Inferior parietal cortex (tissue), 1 donor: ENCODE measurements around the gene RBMS3.

Experiments used
- DNase-seq: peaks from one replicate; pipeline ENCODE4 v3.0.0-alpha.2; 2016; ENCODE audit errors: extremely low spot score

RBMS3 gene

DNA sequence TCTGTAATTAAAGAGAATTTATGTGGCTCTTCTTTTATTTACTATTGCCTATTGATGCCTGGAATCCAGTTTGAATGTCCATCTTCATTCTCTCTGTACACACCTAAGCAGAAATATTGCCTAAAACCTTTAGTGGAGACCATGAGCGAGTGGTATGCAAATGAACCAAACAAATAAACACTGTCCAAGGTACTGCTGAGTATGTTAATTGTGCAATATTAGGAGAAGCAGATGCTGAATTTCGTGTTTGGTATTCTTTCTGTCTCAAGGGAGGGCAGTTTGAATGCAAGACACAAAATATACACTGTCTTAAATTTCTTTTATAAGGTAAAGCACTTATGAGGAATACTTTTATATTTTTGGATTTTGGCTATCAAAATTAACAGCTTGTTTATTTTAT is 440.9 kb downstream of the RBMS3 start:
- no peak for DNase-seq

DNA sequence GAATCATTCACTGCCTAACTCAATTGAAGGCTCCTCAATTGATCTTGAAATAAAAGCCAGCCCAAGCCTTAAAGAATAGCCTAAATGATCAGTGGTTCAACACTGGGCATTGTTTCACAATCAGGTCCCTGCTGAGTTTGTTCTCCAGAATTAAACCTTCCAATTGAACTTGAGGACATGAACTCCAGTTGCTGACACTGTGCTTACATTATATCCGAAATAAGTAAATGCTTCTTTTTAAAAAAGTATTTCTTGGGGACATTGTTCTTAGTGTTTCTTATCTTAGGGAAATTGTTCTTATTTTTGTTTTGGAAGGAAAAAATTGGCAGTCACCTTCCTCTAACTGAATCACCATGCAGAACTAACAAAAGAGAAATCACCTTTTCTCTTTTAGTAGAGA is 450.2 kb downstream of the RBMS3 start:
- no peak for DNase-seq

DNA sequence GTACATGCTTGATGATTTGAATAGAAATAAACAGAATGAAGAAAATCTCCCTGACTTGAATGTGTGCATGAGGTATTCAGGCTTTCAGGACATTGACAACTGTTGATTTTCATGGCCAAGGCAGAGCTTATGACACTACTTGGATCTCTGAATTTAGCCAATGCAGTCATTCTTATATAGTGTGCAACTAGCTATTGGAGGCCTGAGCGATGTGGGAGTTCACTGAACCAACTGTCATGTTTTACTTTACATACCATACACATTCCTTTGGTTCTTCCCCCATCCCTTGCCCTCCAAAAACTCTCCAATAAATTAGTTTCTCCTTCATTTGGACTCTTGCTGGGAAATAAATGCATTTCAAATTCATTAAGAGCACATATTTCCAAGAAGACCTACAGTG is 460.4 kb downstream of the RBMS3 start:
- DNase-seq, result no peak

DNA sequence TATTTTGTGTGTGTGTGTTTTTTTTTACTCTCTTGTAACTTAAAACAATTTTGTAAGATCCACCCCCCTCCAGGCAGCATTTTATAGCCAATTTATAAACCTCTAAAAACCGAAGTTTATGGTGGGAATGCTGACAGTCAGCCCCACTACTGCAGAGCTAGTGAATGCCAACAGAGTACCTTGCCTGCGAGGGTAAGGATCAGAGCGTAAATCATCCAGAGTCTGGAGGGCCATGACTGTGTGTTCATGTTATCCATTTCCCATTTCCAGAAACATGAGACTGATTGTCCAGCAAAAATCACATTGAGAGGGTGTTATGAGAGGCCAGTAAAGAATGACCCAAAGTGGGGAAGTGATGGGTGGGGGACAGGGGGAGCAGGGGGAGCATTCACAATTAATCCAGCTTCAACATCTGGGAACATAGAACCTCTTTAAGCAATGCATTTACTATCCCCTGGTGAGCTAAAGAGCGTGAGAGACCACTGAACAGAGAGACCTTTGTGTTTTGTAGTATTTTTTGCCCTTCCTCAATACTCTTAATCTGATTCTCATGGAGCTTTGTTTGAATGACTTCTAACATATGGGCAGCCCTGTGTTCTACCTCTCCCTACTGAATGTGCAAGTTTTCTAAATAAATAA is 464.5 kb downstream of the RBMS3 start:
- no peak for DNase-seq

DNA sequence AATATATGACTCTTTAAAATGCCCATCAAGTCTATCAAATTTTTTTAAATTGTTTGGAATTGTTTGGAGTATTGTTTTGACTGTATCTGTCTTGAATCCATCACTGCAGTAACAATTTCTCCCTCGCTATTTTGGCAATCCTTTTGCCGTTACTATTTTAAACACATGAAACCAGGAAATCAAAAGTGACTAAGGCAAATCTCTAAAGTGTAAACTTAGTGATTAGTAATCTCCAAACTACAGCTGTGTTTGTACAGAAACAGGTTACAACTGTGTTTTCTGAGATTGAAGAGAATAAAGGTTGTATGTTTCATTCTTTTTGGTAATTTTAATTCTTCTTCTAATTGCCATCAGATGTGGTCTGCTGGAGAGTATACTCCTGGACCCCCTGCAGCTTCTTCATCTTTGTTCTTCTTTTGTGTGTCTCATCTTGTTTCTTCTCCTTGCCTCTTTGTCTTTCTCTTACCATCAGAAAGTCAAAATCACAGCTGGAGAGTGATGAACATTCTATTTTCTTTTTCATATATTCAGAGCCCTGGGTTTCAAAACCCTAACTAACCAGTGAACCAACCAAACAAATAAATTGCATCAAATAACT is 465.4 kb downstream of the RBMS3 start:
- DNase-seq, result no peak

DNA sequence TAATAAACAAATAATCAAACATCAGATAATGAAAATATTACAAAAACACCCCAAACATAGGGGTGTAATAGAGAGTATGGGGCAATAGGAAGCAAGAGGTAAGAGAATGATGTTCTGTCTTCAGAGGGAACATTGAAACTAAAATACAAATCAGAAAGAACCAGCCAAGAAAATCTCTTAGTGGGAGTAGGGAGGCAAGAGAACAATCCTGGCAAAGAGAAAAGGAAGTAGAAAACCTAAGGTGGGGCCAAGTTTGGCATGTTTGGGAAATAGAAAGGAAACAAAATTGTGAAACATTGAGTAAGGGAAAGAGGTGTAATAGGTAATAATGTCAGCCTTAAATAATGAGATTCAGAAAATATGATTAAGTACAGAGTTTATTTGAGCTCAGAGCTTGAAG is 467.1 kb downstream of the RBMS3 start:
- no peak for DNase-seq

DNA sequence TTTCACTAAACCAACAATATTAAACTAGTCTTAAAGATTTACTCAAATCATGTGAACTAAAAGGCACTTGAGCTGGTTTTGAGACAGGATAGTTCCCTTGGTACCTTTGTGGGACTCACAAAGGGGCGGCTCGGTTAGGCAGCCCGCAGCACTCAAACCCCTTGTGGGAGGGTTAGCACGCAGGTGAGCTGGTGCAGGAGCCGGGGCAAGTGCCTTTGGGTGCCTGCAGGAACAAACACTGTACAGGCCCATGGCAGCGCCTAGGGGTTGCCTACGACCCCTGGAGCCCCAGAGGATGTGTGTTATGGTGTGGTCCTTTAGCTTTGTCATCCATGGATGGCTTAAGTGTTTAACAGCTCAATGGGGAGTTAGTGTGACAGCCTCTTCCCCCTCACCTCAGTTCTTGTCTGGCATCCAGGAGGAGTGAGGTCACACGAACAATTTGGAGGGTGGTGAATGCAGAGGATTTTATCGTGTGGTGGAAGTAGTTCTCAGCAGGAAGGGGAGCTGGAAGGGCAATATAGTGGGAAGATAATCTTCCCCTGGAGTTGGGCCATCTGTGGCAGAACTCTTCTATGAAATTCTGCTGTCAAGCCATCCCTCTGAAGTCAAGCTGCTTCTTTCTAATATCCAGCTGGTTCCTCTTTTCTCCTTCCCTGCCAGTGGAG is 470.9 kb downstream of the RBMS3 start:
- no peak for DNase-seq

DNA sequence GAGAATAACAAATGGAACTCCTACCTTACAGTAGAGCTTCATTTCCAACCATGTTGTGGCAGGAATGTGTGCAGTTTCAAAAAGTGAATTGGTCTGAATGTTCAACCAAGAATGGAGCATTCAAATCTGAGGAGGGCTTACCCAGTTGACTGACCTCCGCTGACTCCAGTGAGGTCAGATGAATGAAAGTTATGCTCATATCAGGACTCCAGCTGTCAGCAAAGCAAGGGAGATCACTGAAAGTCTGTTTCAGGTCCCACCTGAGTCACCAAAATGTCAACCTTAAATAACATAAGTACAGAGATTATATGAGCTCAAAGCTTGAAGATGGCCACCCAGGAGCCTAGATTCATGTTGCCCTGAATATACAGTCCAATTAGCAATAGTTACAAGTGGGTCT is 473.5 kb downstream of the RBMS3 start:
- DNase-seq, result no peak

DNA sequence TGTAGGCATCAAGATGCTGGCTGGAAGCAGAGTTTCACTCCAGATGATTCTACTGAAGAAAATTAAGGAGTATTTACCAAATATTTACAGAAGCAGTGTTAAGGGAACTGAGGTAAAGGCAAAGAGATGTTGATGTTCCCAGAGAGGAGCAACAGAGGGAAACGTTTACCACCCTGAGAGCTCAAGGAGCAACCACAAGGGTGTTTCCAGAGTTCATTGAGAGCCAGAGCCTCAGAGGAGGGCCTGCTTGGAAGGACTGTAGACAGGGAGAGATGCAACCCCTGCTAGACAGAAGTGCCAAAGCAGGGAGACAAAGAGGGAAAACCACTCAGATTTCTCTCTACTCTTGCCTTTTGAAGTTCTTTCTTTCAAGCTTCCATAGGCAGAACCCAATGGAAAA is 474.5 kb downstream of the RBMS3 start:
- no peak for DNase-seq

DNA sequence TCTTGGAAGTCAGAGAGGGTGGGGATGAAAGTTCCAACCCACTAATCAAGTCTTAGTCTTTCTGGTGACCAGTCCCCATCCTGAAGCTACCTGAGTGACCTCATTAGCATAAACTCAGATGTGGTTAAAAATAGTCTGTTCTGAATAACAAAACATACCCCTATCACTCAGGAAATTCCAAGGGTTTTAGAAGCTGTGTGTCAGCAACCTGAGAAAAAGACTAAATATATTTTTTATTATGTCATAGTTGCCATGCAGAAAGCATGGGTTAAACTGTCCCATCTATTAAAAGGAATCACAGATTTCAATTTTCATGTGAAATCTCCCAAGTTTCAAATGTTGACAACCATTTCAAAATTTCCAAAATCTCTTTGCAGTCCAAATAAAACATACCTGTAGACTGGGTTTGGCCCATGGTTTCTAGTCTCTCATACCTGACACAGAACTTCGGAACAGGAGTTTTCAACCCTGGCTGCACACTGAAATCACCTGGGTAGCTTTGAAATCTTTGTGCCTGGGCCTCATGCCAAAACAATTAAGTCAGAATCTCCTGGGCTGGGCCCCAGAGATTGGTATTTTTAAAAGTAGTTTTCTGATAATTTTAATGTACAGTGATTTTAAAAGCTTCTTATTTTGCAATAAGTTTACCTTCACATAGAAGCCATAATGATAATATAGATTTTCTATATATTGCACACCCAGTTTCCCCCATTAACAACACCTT is 476.3 kb downstream of the RBMS3 start:
- no peak for DNase-seq

DNA sequence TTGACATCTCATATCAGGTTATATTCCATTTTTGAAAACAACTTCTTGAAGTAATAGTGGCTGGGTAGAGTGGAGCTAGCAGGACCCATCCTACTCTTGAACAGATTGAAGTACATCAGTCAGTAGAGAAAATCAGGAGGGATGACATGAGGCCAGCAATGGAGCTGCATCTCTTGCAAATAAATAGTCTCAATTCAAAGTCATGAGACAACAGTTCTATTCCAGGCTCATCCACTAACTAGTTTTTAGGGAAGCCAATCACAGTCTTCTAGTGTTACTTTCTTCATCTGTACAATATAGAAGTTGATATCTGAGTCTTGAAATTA is 477.2 kb downstream of the RBMS3 start:
- DNase-seq, result no peak

DNA sequence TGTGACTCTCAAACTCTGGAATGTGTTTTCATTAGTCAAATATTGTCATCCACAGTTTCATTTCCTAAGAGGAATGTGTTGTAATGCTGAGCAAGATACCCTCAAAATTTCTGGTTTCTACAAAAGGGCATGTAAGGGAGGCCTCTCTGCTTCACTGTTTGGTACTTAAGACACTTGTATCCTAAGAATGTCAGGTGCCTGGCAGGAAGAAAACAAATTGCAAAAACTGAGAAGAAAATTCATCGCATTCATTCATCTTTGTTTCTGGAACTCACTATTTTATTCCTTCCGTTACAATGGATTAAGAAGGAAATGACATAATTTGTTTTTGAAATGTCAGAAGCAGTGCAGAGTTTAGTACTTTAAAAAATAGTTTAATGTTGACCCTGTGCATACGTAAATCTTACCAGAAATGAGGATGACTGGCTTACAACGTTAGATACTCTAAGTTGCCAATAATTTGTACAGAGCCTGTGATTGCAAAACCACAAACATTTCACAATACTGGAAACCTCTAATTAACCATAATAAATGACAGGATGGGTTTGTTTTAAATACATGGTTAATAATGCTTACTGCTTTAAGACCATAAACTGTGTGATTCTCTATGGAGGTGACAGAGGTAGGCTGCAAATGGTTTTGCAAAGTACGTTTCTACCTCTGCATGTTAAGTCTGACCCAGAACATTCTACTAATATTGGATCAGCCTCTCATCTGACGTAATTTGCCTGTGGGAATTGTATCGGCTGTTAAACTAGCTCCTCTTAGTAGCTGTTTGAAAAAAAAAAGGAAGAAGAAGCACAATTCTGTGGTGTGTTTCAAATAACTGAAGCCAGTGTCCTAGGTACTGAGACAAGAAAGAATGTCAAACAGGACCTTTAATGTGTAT is 477.8 kb downstream of the RBMS3 start:
- DNase-seq, result no peak

DNA sequence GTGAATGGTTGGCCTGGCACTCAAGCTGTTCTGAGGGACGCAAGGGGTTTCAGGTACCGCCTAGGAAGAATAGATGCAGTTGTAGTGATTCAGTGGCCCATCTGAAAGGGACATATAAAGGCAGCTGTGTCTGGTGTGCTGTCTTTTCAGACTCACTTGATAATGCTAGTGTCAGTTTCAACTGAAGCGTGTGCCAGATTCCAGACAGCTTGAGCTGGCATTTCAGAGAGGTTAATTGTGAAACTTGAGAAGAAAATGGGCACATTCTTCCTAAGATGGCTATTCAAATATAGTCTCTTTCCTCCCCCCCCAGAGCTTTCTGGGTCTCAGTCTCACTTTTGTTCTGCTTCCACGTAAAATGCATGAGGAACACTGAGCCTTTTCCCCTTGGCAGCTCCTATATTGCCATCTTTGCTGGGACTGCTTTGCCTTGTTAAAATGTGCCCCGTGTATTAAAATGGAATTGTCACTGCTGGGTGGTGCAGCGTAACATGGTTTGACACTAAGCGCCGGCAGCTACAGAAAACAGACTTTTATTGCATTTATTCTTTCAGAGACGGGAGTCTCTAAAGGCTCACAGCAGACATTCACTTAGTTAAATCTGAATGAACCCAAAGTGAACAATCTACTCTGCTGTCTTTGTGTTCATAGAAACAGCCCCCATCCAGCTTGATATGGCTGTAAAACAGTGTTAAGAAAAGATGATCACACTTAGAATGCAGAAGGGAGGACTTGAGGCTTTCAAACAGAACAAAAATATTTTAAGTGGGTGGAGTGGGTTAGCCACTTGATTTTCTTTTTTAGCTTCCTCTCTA is 478.7 kb downstream of the RBMS3 start:
- no peak for DNase-seq

DNA sequence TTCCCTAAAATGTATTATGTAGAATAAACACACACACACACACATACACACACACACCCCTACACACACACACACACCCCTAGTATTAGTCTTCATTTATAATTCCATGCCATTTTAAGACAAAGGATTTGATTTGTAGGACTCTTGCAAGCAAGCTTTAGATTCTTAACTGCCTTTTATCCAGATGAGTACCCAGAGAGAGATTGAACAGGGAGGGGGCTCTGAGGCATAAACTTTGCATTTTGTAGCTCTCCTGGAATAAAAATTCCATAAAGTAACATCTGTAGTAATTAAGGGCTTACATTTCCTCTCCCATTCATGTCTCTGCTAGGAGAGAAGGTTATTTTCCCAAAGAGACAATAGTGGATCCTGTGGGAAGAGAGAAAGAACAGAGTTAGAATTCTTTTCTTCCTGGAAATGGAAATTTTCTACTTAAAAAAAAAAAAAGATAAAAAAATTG is 479.4 kb downstream of the RBMS3 start:
- DNase-seq, result no peak

DNA sequence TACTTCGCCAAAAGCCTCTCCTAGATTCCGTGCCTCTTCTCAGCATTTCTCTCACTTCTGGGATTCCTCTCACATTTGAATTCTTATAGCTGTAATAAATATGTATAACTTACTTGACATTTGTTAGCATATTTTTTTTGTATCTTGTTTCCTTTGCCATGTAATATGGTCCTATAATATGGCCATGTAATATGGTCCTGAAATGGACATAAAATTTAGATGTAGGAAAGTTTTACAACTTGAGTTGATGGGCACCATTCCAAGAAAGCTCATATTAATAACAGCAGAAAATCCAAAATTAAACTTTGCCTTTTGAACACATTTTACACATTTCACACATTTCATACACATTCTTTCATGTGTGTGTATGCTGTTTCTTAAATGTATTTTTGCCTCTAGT is 480.6 kb downstream of the RBMS3 start:
- DNase-seq, result no peak

DNA sequence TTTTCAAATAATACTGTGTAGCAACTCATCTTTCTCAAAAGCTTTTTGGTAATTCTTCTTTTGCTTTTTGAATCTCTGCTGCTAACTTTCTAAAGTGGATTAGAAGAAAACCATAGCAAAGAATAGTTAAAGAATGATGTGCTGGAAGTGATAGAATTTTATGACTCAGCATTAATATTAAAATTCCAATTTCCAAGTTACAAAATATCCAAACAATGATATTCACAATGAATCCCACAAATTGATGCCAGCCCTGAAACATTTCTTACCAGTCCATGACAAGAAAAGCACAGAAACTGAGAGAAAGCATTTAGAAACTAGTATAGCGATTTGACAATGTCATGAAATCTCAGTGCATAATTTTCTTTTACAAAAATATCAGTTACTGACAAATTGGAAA is 482.2 kb downstream of the RBMS3 start:
- no peak for DNase-seq

DNA sequence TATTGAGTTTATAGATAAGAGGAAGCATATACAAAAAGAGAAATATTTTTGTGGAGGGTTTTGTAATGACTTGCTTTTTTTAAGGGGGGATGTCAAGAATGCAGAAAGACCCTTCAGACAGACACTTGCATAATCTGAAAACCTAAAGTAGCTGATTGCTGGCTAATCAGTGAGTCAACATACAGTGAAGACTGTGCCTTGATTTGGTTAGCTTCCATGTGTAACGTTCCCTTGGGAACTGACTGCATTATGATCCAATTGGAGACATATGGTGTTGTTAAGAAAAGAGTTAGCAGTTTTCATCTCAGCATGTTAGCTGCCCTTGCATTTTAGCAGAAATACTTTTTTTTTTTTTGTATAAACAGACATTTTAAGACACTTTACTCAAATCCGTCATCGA is 483.2 kb downstream of the RBMS3 start:
- DNase-seq, result peak; percentile 31

DNA sequence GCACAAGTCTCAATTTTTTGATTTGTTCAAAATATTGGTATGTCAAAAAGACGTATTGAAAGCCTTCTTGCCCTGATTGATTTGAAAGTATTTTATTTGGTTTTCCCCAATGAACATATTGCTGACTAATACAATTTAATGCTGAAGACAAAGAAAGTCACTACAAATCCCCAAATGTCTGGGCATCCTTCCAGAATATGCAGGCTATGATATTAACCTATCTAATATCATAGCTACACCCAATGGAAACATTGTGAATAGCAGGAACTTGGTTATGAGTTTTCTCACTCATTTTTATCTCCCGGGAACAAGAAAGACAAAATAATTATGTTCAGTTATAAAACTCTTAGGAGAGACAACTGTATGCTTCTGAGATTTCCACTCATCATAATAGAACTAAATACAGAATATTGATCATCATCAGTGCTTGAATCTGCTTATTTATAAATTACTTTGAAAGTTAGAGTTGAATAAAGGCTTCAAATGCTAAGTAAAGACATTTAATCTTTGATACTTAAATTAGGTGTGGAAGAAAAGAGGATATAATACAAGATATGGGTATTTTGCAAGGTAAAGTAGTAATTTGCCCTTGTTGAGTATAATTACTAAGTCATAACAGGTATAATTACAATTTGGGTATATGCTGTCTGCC is 483.9 kb downstream of the RBMS3 start:
- DNase-seq, result no peak

DNA sequence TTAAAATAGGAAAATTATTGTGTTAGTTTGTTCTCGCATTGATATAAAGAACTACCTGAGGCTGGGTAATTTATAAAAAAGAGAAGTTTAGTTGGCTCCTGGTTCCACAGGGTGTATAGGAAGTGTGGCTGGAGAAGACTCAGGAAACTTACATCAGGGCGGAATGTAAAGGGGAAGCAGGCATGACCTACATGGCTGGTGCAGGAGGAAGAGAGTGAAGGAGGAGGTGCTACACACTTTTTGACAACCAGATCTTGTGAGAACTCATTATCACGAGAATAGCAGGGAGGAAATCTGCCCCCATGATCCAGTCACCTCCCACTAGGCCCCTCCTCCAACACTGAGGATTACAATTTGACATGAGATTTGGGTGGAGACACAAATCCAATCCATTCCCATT is 490.7 kb downstream of the RBMS3 start:
- no peak for DNase-seq

DNA sequence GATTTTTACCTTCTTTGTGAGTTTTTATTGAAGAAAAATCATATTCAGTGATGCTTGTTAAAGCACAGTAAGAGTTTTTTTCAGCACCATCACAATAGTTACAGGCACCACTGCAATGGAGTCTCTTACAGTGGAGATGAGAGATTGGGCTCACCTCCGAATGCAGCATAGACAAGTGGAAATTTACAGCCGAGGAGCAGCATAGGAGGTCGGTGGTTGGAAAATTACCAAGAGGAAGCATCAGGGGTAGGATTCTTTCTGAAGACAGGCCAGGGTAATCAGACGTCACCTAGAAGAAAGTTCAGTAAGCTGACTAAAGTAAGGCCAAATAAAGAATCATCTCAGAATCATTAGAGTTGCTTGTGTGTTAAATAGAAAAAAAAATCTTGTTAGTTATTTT is 491.6 kb downstream of the RBMS3 start:
- no peak for DNase-seq

DNA sequence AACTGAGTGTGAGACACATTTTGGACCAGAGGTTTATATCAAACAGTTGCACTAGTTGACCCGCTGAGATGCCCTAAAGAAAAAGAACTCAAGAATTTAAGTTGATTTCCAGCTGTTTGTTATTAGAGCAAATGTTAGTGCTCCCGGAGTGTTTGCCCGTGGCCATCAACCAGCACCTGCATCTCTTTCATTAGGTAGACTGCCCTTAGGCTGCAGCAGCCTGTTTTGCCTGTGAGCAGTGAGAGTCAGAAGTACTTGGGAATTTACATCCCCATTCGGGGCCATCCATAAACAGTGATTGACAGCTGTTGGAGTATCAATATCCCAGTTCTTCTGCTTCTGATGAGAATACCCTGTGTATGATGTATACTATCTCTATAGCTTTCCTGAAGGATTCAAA is 492.6 kb downstream of the RBMS3 start:
- no peak for DNase-seq
